ENCODE results near the gene PJA2. TPM values are rescaled to one million over a fixed set of nuclear protein-coding genes. Genes with fewer than 3 reads are reported as not detected.

The PJA2 gene
- total RNA-seq, 2 donors from 2014 or later: 55.9 to 102 TPM

GRCh38 chr5:109312695-109313094 is 97.1 kb downstream of the PJA2 start:
- DNase-seq: no peak
- H3K4me1 ChIP-seq: no peaks in the 10 kb centered on the region
- H3K36me3 ChIP-seq: no peaks in the 10 kb centered on the region
- intact Hi-C loops (cut with DNase I): no loop called here
- no peaks in the 10 kb centered on the region for H3K27me3 ChIP-seq
- no peak overlapping the region for H3K4me3 ChIP-seq
- TF ChIP-seq, protein P1, sequence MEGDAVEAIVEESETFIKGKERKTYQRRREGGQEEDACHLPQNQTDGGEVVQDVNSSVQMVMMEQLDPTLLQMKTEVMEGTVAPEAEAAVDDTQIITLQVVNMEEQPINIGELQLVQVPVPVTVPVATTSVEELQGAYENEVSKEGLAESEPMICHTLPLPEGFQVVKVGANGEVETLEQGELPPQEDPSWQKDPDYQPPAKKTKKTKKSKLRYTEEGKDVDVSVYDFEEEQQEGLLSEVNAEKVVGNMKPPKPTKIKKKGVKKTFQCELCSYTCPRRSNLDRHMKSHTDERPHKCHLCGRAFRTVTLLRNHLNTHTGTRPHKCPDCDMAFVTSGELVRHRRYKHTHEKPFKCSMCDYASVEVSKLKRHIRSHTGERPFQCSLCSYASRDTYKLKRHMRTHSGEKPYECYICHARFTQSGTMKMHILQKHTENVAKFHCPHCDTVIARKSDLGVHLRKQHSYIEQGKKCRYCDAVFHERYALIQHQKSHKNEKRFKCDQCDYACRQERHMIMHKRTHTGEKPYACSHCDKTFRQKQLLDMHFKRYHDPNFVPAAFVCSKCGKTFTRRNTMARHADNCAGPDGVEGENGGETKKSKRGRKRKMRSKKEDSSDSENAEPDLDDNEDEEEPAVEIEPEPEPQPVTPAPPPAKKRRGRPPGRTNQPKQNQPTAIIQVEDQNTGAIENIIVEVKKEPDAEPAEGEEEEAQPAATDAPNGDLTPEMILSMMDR (IDR thresholded peaks at IDR 0.05): no peak
- no peaks in the 10 kb centered on the region for H3K9me3 ChIP-seq
- H3K27ac ChIP-seq: no peak overlapping the region
- H3K9ac ChIP-seq (ENCODE audit: low read depth in 2 of 2, low read length in 2 of 2): no peak overlapping the region

DNA sequence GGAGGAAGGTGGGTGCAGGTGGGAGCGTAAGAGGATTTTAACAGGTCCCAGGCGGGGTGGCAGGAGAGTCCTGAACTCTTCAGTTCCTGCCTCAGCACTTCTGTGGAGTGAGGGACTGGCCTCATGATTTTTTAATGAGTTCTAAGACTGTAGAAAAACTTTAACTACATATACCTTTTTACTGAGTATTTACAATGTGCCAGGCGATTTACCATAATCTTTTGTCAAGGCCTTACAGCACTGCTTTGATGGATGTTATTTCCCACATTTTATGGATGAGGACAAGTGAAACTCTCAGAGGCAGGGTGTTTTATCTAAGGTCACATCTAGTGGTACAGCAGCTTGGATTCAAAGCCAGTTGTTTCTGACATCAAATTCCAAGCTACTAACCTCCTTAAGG is 99.5 kb downstream of the PJA2 start:
- no peak overlapping the region for H3K27ac ChIP-seq
- no peak overlapping the region for H3K4me3 ChIP-seq
- no peaks in the 10 kb centered on the region for H3K36me3 ChIP-seq
- H3K4me1 ChIP-seq: no peaks in the 10 kb centered on the region
- H3K9me3 ChIP-seq: no peaks in the 10 kb centered on the region
- DNase-seq: no peak
- H3K9ac ChIP-seq (ENCODE audit: low read depth in 2 of 2, low read length in 2 of 2): no peak overlapping the region
- TF ChIP-seq, protein P1 (IDR thresholded peaks at IDR 0.05): no peak
- intact Hi-C loops (cut with DNase I): no loop called here
- H3K27me3 ChIP-seq: no peaks in the 10 kb centered on the region

DNA sequence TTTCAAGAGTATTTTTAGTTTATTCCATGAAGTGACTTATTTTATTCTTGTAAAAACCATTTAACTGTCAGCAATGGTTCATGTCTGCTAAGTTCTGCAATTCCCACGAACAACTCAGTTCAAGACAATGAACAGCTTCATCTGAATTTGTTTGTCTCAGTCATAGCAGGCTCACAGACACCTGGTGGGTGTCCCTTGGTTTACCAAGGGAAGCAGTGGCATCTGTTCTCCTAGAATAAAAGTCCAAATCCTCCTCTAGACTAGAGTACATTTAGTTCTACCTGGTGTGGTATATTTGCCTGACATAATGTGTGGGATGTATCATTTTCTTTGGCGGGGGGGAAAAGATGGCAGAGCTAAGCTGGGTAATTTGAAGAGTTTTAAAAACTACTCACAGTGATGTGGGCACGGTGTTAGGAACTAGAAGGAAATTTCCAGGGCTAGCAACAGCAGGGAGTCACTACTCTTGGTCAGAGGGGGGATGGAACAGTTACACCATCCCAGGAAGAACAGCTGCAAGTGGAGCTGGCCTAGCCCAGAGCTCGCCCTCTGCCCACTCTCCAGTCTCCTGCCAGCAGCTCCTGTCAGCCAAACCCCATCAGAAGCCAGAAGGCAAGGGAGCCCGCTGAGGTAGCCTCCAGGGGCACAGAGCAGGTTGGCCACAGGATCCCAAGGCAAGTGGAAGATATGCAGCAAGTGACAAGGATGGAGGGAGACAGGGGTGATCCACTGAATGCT is 100.3 kb downstream of the PJA2 start:
- Histone ChIP-seq H3K36me3 (no peaks in the 10 kb centered on the region), H3K27ac (no peak overlapping the region), H3K4me3 (no peak overlapping the region), H3K27me3 (no peaks in the 10 kb centered on the region), H3K9me3 (no peaks in the 10 kb centered on the region), H3K9ac (ENCODE audit: low read depth in 2 of 2, low read length in 2 of 2) (no peak overlapping the region), H3K4me1 (no peaks in the 10 kb centered on the region)
- no peak for DNase-seq
- intact Hi-C loops (cut with DNase I): no loop called here
- TF ChIP-seq, protein P1 (IDR thresholded peaks at IDR 0.05): no peak

GRCh38 chr5:109307951-109308350 is 101.8 kb downstream of the PJA2 start:
- Histone ChIP-seq H3K27ac (no peak overlapping the region), H3K9ac (ENCODE audit: low read depth in 2 of 2, low read length in 2 of 2) (no peak overlapping the region), H3K4me3 (no peak overlapping the region), H3K9me3 (no peaks in the 10 kb centered on the region), H3K27me3 (no peaks in the 10 kb centered on the region), H3K4me1 (no peaks in the 10 kb centered on the region), H3K36me3 (no peaks in the 10 kb centered on the region)
- intact Hi-C loops (cut with DNase I): no loop called here
- TF ChIP-seq, protein P1 (IDR thresholded peaks at IDR 0.05): no peak
- DNase-seq: no peak

DNA sequence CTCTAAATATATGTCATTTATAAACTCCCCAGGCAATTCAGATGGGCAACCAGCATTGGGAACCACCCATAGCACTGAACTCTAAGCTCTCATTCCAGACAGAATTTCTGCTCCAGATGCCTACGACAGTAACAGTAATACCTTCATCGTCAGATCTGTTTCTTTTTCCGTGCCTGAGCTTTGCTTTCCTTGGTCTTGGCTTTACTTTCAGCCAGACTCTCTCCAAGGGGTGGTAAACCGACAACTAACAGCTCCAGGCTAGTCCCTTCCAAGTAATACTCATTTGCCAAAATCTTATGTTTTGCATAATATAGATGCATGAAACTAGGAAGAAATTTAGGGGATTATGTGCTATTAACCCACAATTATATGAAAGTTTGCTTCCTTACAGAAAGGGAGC is 102.3 kb downstream of the PJA2 start:
- Histone ChIP-seq H3K9ac (ENCODE audit: low read depth in 2 of 2, low read length in 2 of 2) (no peak overlapping the region), H3K4me3 (no peak overlapping the region), H3K27ac (no peak overlapping the region), H3K27me3 (no peaks in the 10 kb centered on the region), H3K4me1 (no peaks in the 10 kb centered on the region), H3K9me3 (no peaks in the 10 kb centered on the region), H3K36me3 (no peaks in the 10 kb centered on the region)
- DNase-seq: no peak
- TF ChIP-seq, protein P1 (IDR thresholded peaks at IDR 0.05): no peak
- intact Hi-C loops (cut with DNase I): no loop called here
